ENCODE measurements around the gene AGPAT4.

GRCh38 chr6:161169035-161169434 lies 104.8 kb downstream of the AGPAT4 start:
- TF ChIP-seq CTCF (IDR thresholded peaks at IDR 0.05; ENCODE audit: low read length): no peak
- no peak for TF ChIP-seq EZH2 (IDR thresholded peaks at IDR 0.05; ENCODE audit: borderline replicate concordance, low read length)

All from OCI-LY1 (cell line).